AG04449 (cell line): Measurements from ENCODE around the gene SIRPA.

Experiments
- CTCF ChIA-PET: fragments of 350-600 bp; formaldehyde crosslinking; extraction: SDS; loops from one replicate; lab custom pipeline; 2021; ENCODE audit warnings: antibody characterized with exemption; lab: Yijun Ruan, JAX
- POLR2A ChIA-PET: fragments of 400-600, 350-600 bp; formaldehyde crosslinking; extraction: SDS; loops from one replicate; lab custom pipeline; 2020; ENCODE audit warnings: antibody characterized with exemption, inconsistent platforms; lab: Yijun Ruan, JAX
- DNase-seq: peaks from one replicate; pipeline ENCODE4 v3.0.0-alpha.2; 2010; ENCODE audit warnings: low read depth, low spot score
- H3K4me3 ChIP-seq: 2 replicates; pipeline ENCODE4 v1.5.1; 2011; ENCODE audit warnings: low read depth, mild to moderate bottlenecking, control low read depth, low read length
- CTCF ChIP-seq: IDR thresholded peaks from one replicate; pipeline ENCODE4 v1.5.1; 2011; ENCODE audit warnings: mild to moderate bottlenecking, moderate library complexity, low read length, control low read depth, inconsistent platforms; ENCODE audit not compliant: insufficient read depth; ENCODE audit errors: missing control alignments

SIRPA gene

GRCh38 chr20:1937316-1937976 is 42.2 kb downstream of the SIRPA start:
- DNase-seq = no peak
- ChIA-PET POLR2A (no interaction called here), CTCF (no interaction called here)
- no peak for TF ChIP-seq CTCF
- no peak overlapping the region for H3K4me3 ChIP-seq

- POLR2A ChIA-PET = no interaction called here
- CTCF ChIA-PET = interaction anchor here (1.2 kb wide), 1 partner anchor 136 kb away, joined by 4 read pairs; no protein-coding TSS in a partner anchor
- H3K4me3 ChIP-seq = no peak overlapping the region
- no peak for DNase-seq
- no peak for TF ChIP-seq CTCF
Measured at GRCh38 chr20:1938464-1939269, 43.5 kb downstream of the SIRPA start.

- H3K4me3 ChIP-seq = no peak overlapping the region
- ChIA-PET CTCF (interaction anchor here (1.2 kb wide), 1 partner anchor 137 kb away, joined by 4 read pairs; no protein-coding TSS in a partner anchor), POLR2A (no interaction called here)
- TF ChIP-seq CTCF = no peak
- DNase-seq = no peak
Measured at GRCh38 chr20:1939270-1939595, 44.0 kb downstream of the SIRPA start.

- POLR2A ChIA-PET = no interaction called here
- no peak overlapping the region for H3K4me3 ChIP-seq
- no peak for TF ChIP-seq CTCF
- DNase-seq = no peak
- CTCF ChIA-PET = interaction anchor here (1.1 kb wide), 2 partner anchors 138 to 164 kb away, joined by 3 read pairs; no protein-coding TSS in a partner anchor
Measured at GRCh38 chr20:1940581-1940980, 45.4 kb downstream of the SIRPA start.

- ChIA-PET CTCF (interaction anchor here (1.1 kb wide), 2 partner anchors 139 to 164 kb away, joined by 3 read pairs; no protein-coding TSS in a partner anchor), POLR2A (no interaction called here)
- no peak for TF ChIP-seq CTCF
- no peak overlapping the region for H3K4me3 ChIP-seq
- DNase-seq = no peak
Measured at GRCh38 chr20:1941226-1941625, 46.0 kb downstream of the SIRPA start.

GRCh38 chr20:1942061-1942460 is 46.9 kb downstream of the SIRPA start:
- no peak overlapping the region for H3K4me3 ChIP-seq
- no peak for TF ChIP-seq CTCF
- no peak for DNase-seq
- ChIA-PET CTCF (no interaction called here), POLR2A (no interaction called here)
